ENCODE data around the gene SV2C. TPM values are rescaled to one million over a fixed set of nuclear protein-coding genes. Genes with fewer than 3 reads are reported as not detected.
"Not testable (repeated sequence)": the region's sequence is repeated elsewhere in the genome, so short reads cannot be mapped to it uniquely, and the experiment has no call there.

Gene SV2C
- total and polyA plus RNA-seq, 4 donors = 0.01 to 0.40 (median 0.37) TPM; not detected in 1

GRCh38 chr5:76333571-76333970, 250.4 kb downstream of the SV2C start:
- WGBS, 2 donors = 65 to 79% methylated on average over 4 of the region's 4 CpGs
- Histone ChIP-seq H3K4me1 (ENCODE audit: control insufficient read depth in 5 of 5, insufficient read depth in 5 of 5, low read length in 5 of 5) (peaks cover 0 to 9% (median 3%) of the 10 kb centered on the region in 5 donors), H3K4me3 (no peak overlapping the region), H3K36me3 (ENCODE audit: control insufficient read depth in 4 of 4, insufficient read depth in 4 of 4, low read length in 4 of 4) (no peaks in the 10 kb centered on the region), H3K9me3 (ENCODE audit: control insufficient read depth in 4 of 4, insufficient read depth in 3 of 4, low read length in 3 of 4) (peaks cover 0 to 2% (median 0%) of the 10 kb centered on the region in 4 donors), H3K27ac (ENCODE audit: low read depth in 1 of 2, low read length in 1 of 2) (no peak overlapping the region), H3K9ac (ENCODE audit: insufficient read depth in 1 of 2, low read length in 2 of 2) (no peak overlapping the region), H3K27me3 (ENCODE audit: control insufficient read depth in 3 of 3, insufficient read depth in 3 of 3, low read length in 2 of 3) (no peaks in the 10 kb centered on the region)
- no peak for TF ChIP-seq CTCF (IDR thresholded peaks at IDR 0.05; ENCODE audit: control extremely low read depth, extremely low read depth)
- ATAC-seq (ENCODE audit: insufficient read depth, low FRiP score) = no peak
- peak; percentile 24 to 75 (median 73) for DNase-seq

DNA sequence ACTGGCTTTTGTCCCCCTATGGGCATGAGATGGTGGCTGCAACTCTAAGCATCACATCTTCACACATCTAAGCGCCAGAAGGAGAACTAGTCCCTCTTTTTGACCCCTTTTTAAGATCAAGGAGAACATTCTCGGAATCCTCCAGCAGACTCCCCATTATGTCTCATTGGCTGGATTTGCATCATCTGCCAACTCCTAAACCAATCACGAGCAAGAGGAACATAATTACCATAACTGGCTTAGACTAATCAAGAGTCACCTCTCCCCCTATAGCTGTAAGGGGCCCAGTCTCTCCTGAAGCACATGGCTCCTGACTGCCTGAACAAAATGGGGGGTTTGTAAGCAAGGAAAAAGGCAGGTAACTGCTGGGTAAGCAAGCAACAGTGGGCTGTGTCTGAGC, 251.4 kb downstream of the SV2C start:
- no peak overlapping the region for H3K27ac ChIP-seq (ENCODE audit: low read depth in 1 of 2, low read length in 1 of 2)
- peaks cover 0 to 2% (median 0%) of the 10 kb centered on the region in 4 donors for H3K9me3 ChIP-seq (ENCODE audit: control insufficient read depth in 4 of 4, insufficient read depth in 3 of 4, low read length in 3 of 4)
- peaks cover 0 to 9% (median 3%) of the 10 kb centered on the region in 5 donors for H3K4me1 ChIP-seq (ENCODE audit: control insufficient read depth in 5 of 5, insufficient read depth in 5 of 5, low read length in 5 of 5)
- H3K27me3 ChIP-seq (ENCODE audit: control insufficient read depth in 3 of 3, insufficient read depth in 3 of 3, low read length in 2 of 3) = no peaks in the 10 kb centered on the region
- no peak overlapping the region for H3K4me3 ChIP-seq
- H3K9ac ChIP-seq (ENCODE audit: insufficient read depth in 1 of 2, low read length in 2 of 2) = no peak overlapping the region
- WGBS, 2 donors = 95 to 97% methylated on average over 3 of the region's 3 CpGs
- ATAC-seq (ENCODE audit: insufficient read depth, low FRiP score) (no peak), DNase-seq (no peak)
- no peak for TF ChIP-seq CTCF (IDR thresholded peaks at IDR 0.05; ENCODE audit: control extremely low read depth, extremely low read depth)
- no peaks in the 10 kb centered on the region for H3K36me3 ChIP-seq (ENCODE audit: control insufficient read depth in 4 of 4, insufficient read depth in 4 of 4, low read length in 4 of 4)

DNA sequence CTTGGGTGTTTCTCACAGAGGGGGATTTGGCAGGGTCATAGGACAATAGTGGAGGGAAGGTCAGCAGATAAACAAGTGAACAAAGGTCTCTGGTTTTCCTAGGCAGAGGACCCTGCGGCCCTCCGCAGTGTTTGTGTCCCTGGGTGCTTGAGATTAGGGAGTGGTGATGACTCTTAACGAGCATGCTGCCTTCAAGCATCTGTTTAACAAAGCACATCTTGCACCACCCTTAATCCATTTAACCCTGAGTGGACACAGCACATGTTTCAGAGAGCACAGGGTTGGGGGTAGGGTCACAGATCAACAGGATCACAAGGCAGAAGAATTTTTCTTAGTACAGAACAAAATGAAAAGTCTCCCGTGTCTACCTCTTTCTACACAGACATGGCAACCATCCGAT, 252.3 kb downstream of the SV2C start:
- not testable (repeated sequence) for H3K27ac ChIP-seq (ENCODE audit: low read depth in 1 of 2, low read length in 1 of 2); H3K4me3 ChIP-seq; ATAC-seq (ENCODE audit: insufficient read depth, low FRiP score); H3K9ac ChIP-seq (ENCODE audit: insufficient read depth in 1 of 2, low read length in 2 of 2); H3K27me3 ChIP-seq (ENCODE audit: control insufficient read depth in 3 of 3, insufficient read depth in 3 of 3, low read length in 2 of 3); H3K9me3 ChIP-seq (ENCODE audit: control insufficient read depth in 4 of 4, insufficient read depth in 3 of 4, low read length in 3 of 4); DNase-seq; H3K36me3 ChIP-seq (ENCODE audit: control insufficient read depth in 4 of 4, insufficient read depth in 4 of 4, low read length in 4 of 4); H3K4me1 ChIP-seq (ENCODE audit: control insufficient read depth in 5 of 5, insufficient read depth in 5 of 5, low read length in 5 of 5)
- 57 to 99% methylated on average over 2 of the region's 5 CpGs for WGBS, 2 donors

DNA sequence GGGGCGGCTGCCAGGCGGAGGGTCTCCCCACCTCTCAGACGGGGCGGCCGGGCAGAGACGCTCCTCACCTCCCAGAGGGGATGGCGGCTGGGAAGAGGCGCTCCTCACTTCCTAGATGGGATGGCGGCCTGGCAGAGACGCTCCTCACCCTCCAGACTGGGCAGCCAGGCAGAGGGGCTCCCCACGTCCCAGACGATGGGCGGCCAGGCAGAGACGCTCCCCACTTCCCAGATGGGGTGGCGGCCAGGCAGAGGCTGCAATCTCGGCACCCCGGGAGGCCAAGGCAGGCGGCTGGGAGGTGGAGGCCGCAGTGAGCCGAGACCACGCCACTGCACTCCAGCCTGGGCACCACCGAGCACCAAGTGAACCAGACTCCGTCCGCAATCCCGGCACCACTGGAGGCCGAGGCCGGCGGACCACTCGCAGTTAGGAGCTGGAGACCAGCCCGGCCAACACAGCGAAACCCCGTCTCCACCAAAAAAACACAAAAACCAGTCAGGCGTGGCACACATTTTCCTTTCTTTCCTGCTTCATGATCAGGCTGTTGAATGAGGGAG, 253.1 kb downstream of the SV2C start:
- not testable (repeated sequence) for ATAC-seq (ENCODE audit: insufficient read depth, low FRiP score); H3K4me3 ChIP-seq; H3K36me3 ChIP-seq (ENCODE audit: control insufficient read depth in 4 of 4, insufficient read depth in 4 of 4, low read length in 4 of 4); H3K9me3 ChIP-seq (ENCODE audit: control insufficient read depth in 4 of 4, insufficient read depth in 3 of 4, low read length in 3 of 4); H3K27ac ChIP-seq (ENCODE audit: low read depth in 1 of 2, low read length in 1 of 2); H3K4me1 ChIP-seq (ENCODE audit: control insufficient read depth in 5 of 5, insufficient read depth in 5 of 5, low read length in 5 of 5); DNase-seq; H3K27me3 ChIP-seq (ENCODE audit: control insufficient read depth in 3 of 3, insufficient read depth in 3 of 3, low read length in 2 of 3); H3K9ac ChIP-seq (ENCODE audit: insufficient read depth in 1 of 2, low read length in 2 of 2)
- 96 to 98% methylated on average over 28 to 33 of the region's 33 CpGs for WGBS, 2 donors
